ENCODE measurements around the gene CNTN1.

DNA sequence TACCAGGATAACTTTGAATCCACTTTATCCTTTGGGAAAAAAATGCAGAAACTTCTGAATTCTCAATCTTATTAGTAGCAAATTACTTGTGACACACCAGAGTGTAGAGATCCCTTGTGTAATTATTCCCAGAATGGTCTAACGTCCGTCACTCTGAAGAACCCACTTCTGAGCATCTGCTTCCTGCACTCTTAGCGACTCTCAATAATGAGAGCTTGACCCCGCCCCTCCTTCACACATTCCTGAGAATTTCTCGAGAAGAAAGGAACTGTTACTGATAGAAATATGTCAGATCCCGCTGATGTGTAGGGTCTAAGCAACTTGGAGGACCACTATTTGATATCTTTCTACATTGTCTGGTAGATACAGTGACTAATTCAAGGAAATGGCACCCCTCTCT, 277.6 kb downstream of the CNTN1 start:
- no peak for TF ChIP-seq POLR2A (IDR thresholded peaks at IDR 0.05)
- TF ChIP-seq, protein P1, sequence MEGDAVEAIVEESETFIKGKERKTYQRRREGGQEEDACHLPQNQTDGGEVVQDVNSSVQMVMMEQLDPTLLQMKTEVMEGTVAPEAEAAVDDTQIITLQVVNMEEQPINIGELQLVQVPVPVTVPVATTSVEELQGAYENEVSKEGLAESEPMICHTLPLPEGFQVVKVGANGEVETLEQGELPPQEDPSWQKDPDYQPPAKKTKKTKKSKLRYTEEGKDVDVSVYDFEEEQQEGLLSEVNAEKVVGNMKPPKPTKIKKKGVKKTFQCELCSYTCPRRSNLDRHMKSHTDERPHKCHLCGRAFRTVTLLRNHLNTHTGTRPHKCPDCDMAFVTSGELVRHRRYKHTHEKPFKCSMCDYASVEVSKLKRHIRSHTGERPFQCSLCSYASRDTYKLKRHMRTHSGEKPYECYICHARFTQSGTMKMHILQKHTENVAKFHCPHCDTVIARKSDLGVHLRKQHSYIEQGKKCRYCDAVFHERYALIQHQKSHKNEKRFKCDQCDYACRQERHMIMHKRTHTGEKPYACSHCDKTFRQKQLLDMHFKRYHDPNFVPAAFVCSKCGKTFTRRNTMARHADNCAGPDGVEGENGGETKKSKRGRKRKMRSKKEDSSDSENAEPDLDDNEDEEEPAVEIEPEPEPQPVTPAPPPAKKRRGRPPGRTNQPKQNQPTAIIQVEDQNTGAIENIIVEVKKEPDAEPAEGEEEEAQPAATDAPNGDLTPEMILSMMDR (IDR thresholded peaks at IDR 0.05): no peak
